AG09309 (cell line): ENCODE measurements around the gene SLC1A2.

Experiments used
- DNase-seq: peaks from one replicate; pipeline ENCODE4 v3.0.0-alpha.2; 2010; ENCODE audit warnings: low read depth
- H3K4me3 ChIP-seq: 2 replicates; pipeline ENCODE4 v1.5.1; 2011; ENCODE audit warnings: mild to moderate bottlenecking, low read depth, low read length, moderate library complexity; ENCODE audit not compliant: control insufficient read depth
- CTCF ChIP-seq: IDR thresholded peaks from 2 replicates; pipeline ENCODE4 v1.5.1; 2011; ENCODE audit warnings: mild to moderate bottlenecking, low read depth, low read length, inconsistent platforms; ENCODE audit not compliant: insufficient read depth, control insufficient read depth; ENCODE audit errors: missing control alignments

The SLC1A2 gene

DNA sequence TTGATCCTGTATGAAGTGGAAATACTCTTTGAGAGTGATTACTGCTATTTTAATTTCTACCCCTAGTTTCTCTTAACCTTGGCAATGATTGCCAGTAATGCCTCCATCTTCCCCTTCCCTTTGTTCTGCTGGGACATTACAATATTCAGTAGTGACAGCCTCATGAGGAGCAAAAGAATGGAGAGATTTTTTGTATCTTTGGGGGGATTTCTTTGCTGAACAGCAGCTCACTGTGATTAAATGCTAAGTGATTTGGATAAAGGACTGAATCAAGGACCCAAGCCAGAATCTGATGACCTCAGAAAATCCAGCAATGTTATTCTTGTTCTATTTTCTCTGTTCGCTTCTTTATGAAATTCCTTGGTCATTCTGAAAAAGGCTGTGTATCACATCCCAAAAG is 7.0 kb upstream of the SLC1A2 start:
- DNase-seq: no peak
- no peak for TF ChIP-seq CTCF

GRCh38 chr11:35425603-35426212 is 6.3 kb upstream of the SLC1A2 start:
- no peak overlapping the region for H3K4me3 ChIP-seq
- no peak for TF ChIP-seq CTCF
- DNase-seq: no peak

More for the DNA sequence above, 7.0 kb upstream of the SLC1A2 start:
- no peak overlapping the region for H3K4me3 ChIP-seq

- peak; percentile 53 for DNase-seq
- no peak for TF ChIP-seq CTCF
- H3K4me3 ChIP-seq: no peak overlapping the region
Measured at GRCh38 chr11:35424157-35424940, 5.0 kb upstream of the SLC1A2 start.

GRCh38 chr11:35420371-35420770 is 1.0 kb upstream of the SLC1A2 start:
- peak overlapping the region; percentile 54 for H3K4me3 ChIP-seq
- TF ChIP-seq CTCF: no peak
- no peak for DNase-seq

DNA sequence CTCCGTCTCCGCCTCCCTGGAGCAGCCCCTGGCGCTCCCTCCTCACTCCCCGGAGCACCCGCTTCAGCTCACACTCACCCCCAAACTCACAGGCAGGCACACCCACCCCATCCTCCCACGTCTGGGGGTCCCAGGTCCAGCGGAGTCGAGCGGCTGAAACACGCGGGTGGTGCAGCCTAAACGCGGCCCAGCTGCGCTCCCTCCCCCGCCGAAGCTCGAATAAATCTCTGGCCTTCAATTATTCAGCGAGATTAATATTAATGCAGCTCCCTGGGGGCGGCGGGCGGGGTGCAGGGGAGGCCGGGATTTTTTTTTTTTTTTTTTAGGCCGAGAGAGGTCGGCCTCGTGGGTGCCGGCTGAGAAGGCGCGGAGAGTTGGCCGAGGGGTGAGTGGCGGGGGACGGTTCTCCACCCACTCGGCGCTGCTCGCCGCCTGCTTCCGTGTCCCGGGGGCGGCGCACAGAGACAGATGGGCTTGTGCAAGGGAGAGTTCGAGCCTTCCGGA is 524 bp upstream of the SLC1A2 start:
- no peak for TF ChIP-seq CTCF
- no peak for DNase-seq
- H3K4me3 ChIP-seq: peak overlapping the region; percentile 54

DNA sequence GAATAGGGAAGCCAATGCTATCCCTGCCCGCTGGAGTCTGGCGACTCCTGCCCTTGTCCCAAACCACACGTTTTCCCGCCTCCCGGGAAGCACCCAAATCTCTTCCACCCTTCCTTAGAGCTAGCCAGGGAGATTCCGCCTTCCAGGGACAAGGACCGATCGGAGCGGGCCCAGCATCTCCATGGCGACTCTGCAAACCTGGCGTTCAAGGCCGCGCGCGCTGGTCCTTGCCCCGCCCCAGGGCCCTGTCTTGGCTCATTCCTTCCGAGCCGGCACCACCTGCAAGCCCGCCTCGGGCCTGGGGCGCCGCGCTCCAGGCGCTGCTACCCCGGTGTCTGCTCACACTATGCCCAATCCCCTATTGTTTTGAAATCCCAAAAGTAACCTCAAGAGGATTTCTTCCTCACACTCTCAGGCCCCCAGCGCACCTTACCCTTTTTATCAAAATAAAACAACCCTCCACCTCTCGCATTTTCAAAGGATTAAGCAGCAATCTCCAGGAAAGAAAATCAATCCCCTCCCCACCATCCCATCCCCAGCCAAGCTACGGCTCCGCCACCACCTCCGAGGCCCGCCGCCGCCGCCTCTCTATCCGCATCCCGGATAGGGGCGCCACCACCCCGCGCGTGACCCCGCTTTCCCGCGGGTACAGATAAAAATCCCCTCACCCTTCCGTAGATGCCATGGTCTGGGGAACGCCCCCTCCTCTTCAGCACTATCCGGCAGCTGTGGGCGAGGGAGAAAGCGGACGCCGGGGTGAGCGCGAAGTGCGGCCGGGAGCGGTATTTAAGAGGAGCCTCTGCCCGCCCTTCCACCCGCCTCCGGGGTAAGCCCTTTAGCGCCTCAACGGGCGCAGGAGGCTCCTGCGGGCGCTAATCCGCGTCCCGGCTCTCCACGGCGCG is 825 bp downstream of the SLC1A2 start:
- no peak for DNase-seq
- no peak for TF ChIP-seq CTCF
- H3K4me3 ChIP-seq: peak overlapping the region; percentile 54
